Non-pigmented ciliary epithelial cell (primary cell): ENCODE measurements around the gene SCAI.
"Not testable (repeated sequence)": the region's sequence is repeated elsewhere in the genome, so short reads cannot be mapped to it uniquely, and the experiment has no call there.

Experiments used
- DNase-seq: peaks from one replicate; pipeline ENCODE4 v3.0.0-alpha.2; 2010; ENCODE audit warnings: low read depth

The SCAI gene

GRCh38 chr9:125028041-125028440, 115.3 kb downstream of the SCAI start:
- no peak for DNase-seq

- DNase-seq: no peak
Observed at GRCh38 chr9:125024917-125025316, 118.4 kb downstream of the SCAI start.

GRCh38 chr9:125021069-125021468, 122.3 kb downstream of the SCAI start:
- DNase-seq: no peak

GRCh38 chr9:125015655-125016054, 127.7 kb downstream of the SCAI start:
- not testable (repeated sequence) for DNase-seq

- DNase-seq: not testable (repeated sequence)
Observed at GRCh38 chr9:125012013-125012412, 131.3 kb downstream of the SCAI start.

- DNase-seq: no peak
Observed at GRCh38 chr9:125008599-125008998, 134.7 kb downstream of the SCAI start.

GRCh38 chr9:125003332-125003731, 140.0 kb downstream of the SCAI start:
- DNase-seq: no peak

GRCh38 chr9:124983698-124984097, 159.6 kb downstream of the SCAI start:
- no peak for DNase-seq

GRCh38 chr9:124980431-124980830, 162.9 kb downstream of the SCAI start:
- no peak for DNase-seq

- DNase-seq: no peak
Observed at GRCh38 chr9:124975131-124975530, 168.2 kb downstream of the SCAI start.

GRCh38 chr9:124973807-124974206, 169.5 kb downstream of the SCAI start:
- DNase-seq: no peak

GRCh38 chr9:124972241-124972770, 171.0 kb downstream of the SCAI start:
- DNase-seq: no peak

GRCh38 chr9:124969401-124969800, 173.9 kb downstream of the SCAI start:
- DNase-seq: no peak

GRCh38 chr9:124968238-124968637, 175.1 kb downstream of the SCAI start:
- DNase-seq: no peak

- not testable (repeated sequence) for DNase-seq
Observed at GRCh38 chr9:124965775-124966568, 177.4 kb downstream of the SCAI start.

GRCh38 chr9:124964604-124965003, 178.7 kb downstream of the SCAI start:
- no peak for DNase-seq

GRCh38 chr9:124964056-124964455, 179.3 kb downstream of the SCAI start:
- DNase-seq: no peak

- no peak for DNase-seq
Observed at GRCh38 chr9:124960409-124960752, 182.9 kb downstream of the SCAI start.

- not testable (repeated sequence) for DNase-seq
Observed at GRCh38 chr9:124959671-124960408, 183.5 kb downstream of the SCAI start.

- no peak for DNase-seq
Observed at GRCh38 chr9:124954255-124954654, 189.1 kb downstream of the SCAI start.

GRCh38 chr9:124950050-124950718, 193.1 kb downstream of the SCAI start:
- DNase-seq: no peak

- DNase-seq: no peak
Observed at GRCh38 chr9:124949387-124949786, 193.9 kb downstream of the SCAI start.
